ENCODE results near the gene STX18.

DNA sequence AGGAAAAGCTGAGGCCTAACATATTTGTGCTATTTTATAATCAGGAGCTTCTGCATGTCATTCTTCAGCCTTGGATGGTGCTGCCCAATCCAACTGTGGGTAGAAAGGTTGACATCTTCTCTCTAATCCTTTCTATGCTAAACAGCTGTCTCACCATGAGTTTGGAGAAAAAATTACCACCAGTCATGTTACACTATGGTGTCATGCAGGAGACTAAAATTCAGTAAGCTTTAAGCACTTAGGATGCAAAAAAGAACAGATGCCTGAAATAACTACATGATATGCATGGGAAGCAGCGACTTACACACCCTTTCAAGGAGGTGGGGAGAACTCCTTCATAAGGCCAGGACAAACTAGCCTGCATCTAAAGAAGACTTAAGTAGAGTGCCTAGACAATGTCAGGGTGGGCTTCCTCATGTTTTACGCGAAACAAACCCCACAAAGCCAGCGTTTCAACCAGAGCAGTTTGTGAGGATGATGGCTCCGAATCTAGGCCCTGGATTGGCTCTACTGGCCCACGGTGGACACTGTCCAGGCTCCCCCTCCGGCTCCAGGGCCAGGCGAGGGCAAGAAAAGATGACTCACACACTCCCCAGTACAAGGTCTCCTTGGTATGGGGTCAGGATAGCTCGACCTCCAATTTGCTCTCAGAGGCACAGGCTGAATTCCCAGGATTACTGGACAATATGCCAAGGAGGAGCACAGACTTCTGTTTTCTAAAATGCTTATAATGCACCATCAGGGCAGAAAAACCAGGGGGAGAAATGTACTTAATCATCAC, 45.1 kb downstream of the STX18 start:
- no peak for TF ChIP-seq SPI1 (IDR thresholded peaks at IDR 0.05; ENCODE audit: low read depth, low read length)
- TF ChIP-seq POLR2AphosphoS5 (IDR thresholded peaks at IDR 0.05; ENCODE audit: low read depth, low read length), result no peak
- no peak for TF ChIP-seq POLR2A (IDR thresholded peaks at IDR 0.05; ENCODE audit: low read depth, low read length)
- no peak for TF ChIP-seq TAF1 (IDR thresholded peaks at IDR 0.05; ENCODE audit: low read depth, low read length)
- no peak for TF ChIP-seq POU2F2 (IDR thresholded peaks at IDR 0.05; ENCODE audit: low read depth, low read length)
- no peak for TF ChIP-seq PAX5 (IDR thresholded peaks at IDR 0.05; ENCODE audit: insufficient read depth, low read length, severe bottlenecking)
